BE2C (cell line): ENCODE measurements around the gene WIPF1.

Source experiments
- DNase-seq: peaks from one replicate; pipeline ENCODE4 v3.0.0-alpha.2; 2020
- H3K27me3 ChIP-seq: fragments of 250-450 bp; sonication (Bioruptor Pico); 2 replicates; pipeline ENCODE4 v1.5.1; 2020; ENCODE audit warnings: mild to moderate bottlenecking
- H3K36me3 ChIP-seq: fragments of 250-450 bp; sonication (Bioruptor Pico); 2 replicates; pipeline ENCODE4 v1.5.1; 2020; ENCODE audit warnings: mild to moderate bottlenecking
- H3K4me1 ChIP-seq: fragments of 250-450 bp; sonication (Bioruptor Pico); 2 replicates; pipeline ENCODE4 v1.5.1; 2020
- H3K4me3 ChIP-seq: 2 replicates; pipeline ENCODE4 v1.5.1; 2011; ENCODE audit warnings: low read depth, low read length
- H3K9me3 ChIP-seq: fragments of 250-450 bp; sonication (Bioruptor Pico); 2 replicates; pipeline ENCODE4 v1.5.1; 2020
- CTCF ChIP-seq: IDR thresholded peaks from 2 replicates; pipeline ENCODE4 v1.5.1; 2012; ENCODE audit warnings: mild to moderate bottlenecking, low read depth, low read length

Gene WIPF1

GRCh38 chr2:174610243-174610995 is 12.8 kb upstream of the WIPF1 start:
- Histone ChIP-seq H3K27me3 (no peaks in the 10 kb centered on the region), H3K4me1 (peaks cover 26% of the 10 kb centered on the region), H3K36me3 (no peaks in the 10 kb centered on the region), H3K9me3 (no peaks in the 10 kb centered on the region), H3K4me3 (no peak overlapping the region)
- no peak for DNase-seq
- TF ChIP-seq CTCF, result no peak

- no peaks in the 10 kb centered on the region for H3K9me3 ChIP-seq
- H3K4me3 ChIP-seq, result no peak overlapping the region
- DNase-seq, result no peak
- no peak for TF ChIP-seq CTCF
- no peaks in the 10 kb centered on the region for H3K27me3 ChIP-seq
- H3K36me3 ChIP-seq, result no peaks in the 10 kb centered on the region
- H3K4me1 ChIP-seq, result peaks cover 26% of the 10 kb centered on the region
These were observed 11.7 kb upstream of the WIPF1 start for GRCh38 chr2:174609261-174609660.

- Histone ChIP-seq H3K9me3 (no peaks in the 10 kb centered on the region), H3K4me3 (no peak overlapping the region), H3K4me1 (peaks cover 26% of the 10 kb centered on the region), H3K27me3 (no peaks in the 10 kb centered on the region), H3K36me3 (no peaks in the 10 kb centered on the region)
- no peak for TF ChIP-seq CTCF
- peak; percentile 14 for DNase-seq
These were observed 11.2 kb upstream of the WIPF1 start for GRCh38 chr2:174608866-174609214.

GRCh38 chr2:174607989-174608865 is 10.6 kb upstream of the WIPF1 start:
- no peaks in the 10 kb centered on the region for H3K9me3 ChIP-seq
- H3K4me1 ChIP-seq, result peaks cover 26% of the 10 kb centered on the region
- peak; percentile 52 for DNase-seq
- no peaks in the 10 kb centered on the region for H3K27me3 ChIP-seq
- H3K4me3 ChIP-seq, result no peak overlapping the region
- H3K36me3 ChIP-seq, result no peaks in the 10 kb centered on the region
- no peak for TF ChIP-seq CTCF

- H3K4me1 ChIP-seq, result peaks cover 26% of the 10 kb centered on the region
These were observed 10.0 kb upstream of the WIPF1 start for GRCh38 chr2:174607584-174607983.

More at GRCh38 chr2:174607584-174607983, 10.0 kb upstream of the WIPF1 start:
- Histone ChIP-seq H3K36me3 (no peaks in the 10 kb centered on the region), H3K4me3 (no peak overlapping the region), H3K27me3 (no peaks in the 10 kb centered on the region), H3K9me3 (no peaks in the 10 kb centered on the region)
- no peak for DNase-seq
- TF ChIP-seq CTCF, result no peak
